ENCODE data around the gene AHSA1.

GRCh38 chr14:77490347-77490986 is 32.6 kb downstream of the AHSA1 start:
- no peak for TF ChIP-seq CTCF (IDR thresholded peaks at IDR 0.05; ENCODE audit: poor library complexity, severe bottlenecking)
- no peak for TF ChIP-seq SMC3 (conservative IDR thresholded peaks at IDR 0.05; ENCODE audit: poor library complexity)
- TF ChIP-seq EZH2 (IDR thresholded peaks at IDR 0.05; ENCODE audit: borderline replicate concordance, insufficient read depth, low read length, poor library complexity, severe bottlenecking): no peak
